MM.1S (cell line): Measurements from ENCODE around the gene SOX2.

Source experiments
- CTCF ChIP-seq: fragments of 300-600 bp; sonication (generic); IDR thresholded peaks from 2 replicates; pipeline ENCODE4 v1.5.1; 2016; ENCODE audit warnings: antibody characterized with exemption, low read length, mixed read lengths
- EZH2 ChIP-seq: fragments of 300-600 bp; sonication (generic); optimal IDR thresholded peaks from 2 replicates; pipeline ENCODE3; 2017; ENCODE audit warnings: low read depth, mild to moderate bottlenecking, antibody characterized with exemption, low read length, mixed read lengths
- EZH2phosphoT487 ChIP-seq: fragments of 300-600 bp; sonication (generic); IDR thresholded peaks from 2 replicates; pipeline ENCODE4 v1.6.1; 2018; ENCODE audit warnings: antibody characterized with exemption, low read length

- TF ChIP-seq CTCF (no peak), EZH2phosphoT487 (no peak), EZH2 (no peak)
Observed at GRCh38 chr3:181728470-181729340, 17.0 kb downstream of the SOX2 start.
